ENCODE measurements around the gene VOPP1. TPM values are rescaled to one million over a fixed set of nuclear protein-coding genes. Genes with fewer than 3 reads are reported as not detected.

VOPP1 gene
- total RNA-seq, 2 donors from 2014 or later: 88.9 to 131 TPM

- TF ChIP-seq, protein P1, sequence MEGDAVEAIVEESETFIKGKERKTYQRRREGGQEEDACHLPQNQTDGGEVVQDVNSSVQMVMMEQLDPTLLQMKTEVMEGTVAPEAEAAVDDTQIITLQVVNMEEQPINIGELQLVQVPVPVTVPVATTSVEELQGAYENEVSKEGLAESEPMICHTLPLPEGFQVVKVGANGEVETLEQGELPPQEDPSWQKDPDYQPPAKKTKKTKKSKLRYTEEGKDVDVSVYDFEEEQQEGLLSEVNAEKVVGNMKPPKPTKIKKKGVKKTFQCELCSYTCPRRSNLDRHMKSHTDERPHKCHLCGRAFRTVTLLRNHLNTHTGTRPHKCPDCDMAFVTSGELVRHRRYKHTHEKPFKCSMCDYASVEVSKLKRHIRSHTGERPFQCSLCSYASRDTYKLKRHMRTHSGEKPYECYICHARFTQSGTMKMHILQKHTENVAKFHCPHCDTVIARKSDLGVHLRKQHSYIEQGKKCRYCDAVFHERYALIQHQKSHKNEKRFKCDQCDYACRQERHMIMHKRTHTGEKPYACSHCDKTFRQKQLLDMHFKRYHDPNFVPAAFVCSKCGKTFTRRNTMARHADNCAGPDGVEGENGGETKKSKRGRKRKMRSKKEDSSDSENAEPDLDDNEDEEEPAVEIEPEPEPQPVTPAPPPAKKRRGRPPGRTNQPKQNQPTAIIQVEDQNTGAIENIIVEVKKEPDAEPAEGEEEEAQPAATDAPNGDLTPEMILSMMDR (IDR thresholded peaks at IDR 0.05): no peak
- H3K4me1 ChIP-seq (ENCODE audit: control insufficient read depth in 1 of 2, low read depth in 2 of 2): peaks cover 50 to 62% of the 10 kb centered on the region in 2 donors
- ATAC-seq (ENCODE audit: insufficient number of reproducible peaks, low FRiP score, low read depth) (no peak), DNase-seq (ENCODE audit: low spot score) (no peak)
- peak overlapping the region; percentile 96 for H3K4me3 ChIP-seq
- H3K27ac ChIP-seq: peak overlapping the region; percentile 91 to 93
- H3K27me3 ChIP-seq (replicated peaks; ENCODE audit: insufficient read depth): no peaks in the 10 kb centered on the region
- no peaks in the 10 kb centered on the region for H3K9me3 ChIP-seq
- no peaks in the 10 kb centered on the region for H3K36me3 ChIP-seq
Measured at GRCh38 chr7:55570218-55570873, 2.0 kb downstream of the VOPP1 start.

GRCh38 chr7:55569797-55570196 lies 2.5 kb downstream of the VOPP1 start:
- Histone ChIP-seq H3K4me3 (peak overlapping the region; percentile 96), H3K36me3 (no peaks in the 10 kb centered on the region), H3K9me3 (no peaks in the 10 kb centered on the region), H3K27me3 (replicated peaks; ENCODE audit: insufficient read depth) (no peaks in the 10 kb centered on the region), H3K27ac (peak overlapping the region; percentile 91 to 93), H3K4me1 (ENCODE audit: control insufficient read depth in 1 of 2, low read depth in 2 of 2) (peaks cover 49 to 58% of the 10 kb centered on the region in 2 donors)
- ATAC-seq (ENCODE audit: insufficient number of reproducible peaks, low FRiP score, low read depth) (no peak), DNase-seq (ENCODE audit: low spot score) (no peak)
- TF ChIP-seq, protein P1 (IDR thresholded peaks at IDR 0.05): no peak

- DNase-seq (ENCODE audit: low spot score): no peak
- Histone ChIP-seq H3K36me3 (no peaks in the 10 kb centered on the region), H3K4me3 (peak overlapping the region; percentile 3), H3K4me1 (ENCODE audit: control insufficient read depth in 1 of 2, low read depth in 2 of 2) (peaks cover 43 to 53% of the 10 kb centered on the region in 2 donors), H3K27ac (peak overlapping the region; percentile 44 to 93), H3K9me3 (no peaks in the 10 kb centered on the region), H3K27me3 (replicated peaks; ENCODE audit: insufficient read depth) (no peaks in the 10 kb centered on the region)
- ATAC-seq (ENCODE audit: insufficient number of reproducible peaks, low FRiP score, low read depth): no peak
- TF ChIP-seq, protein P1 (IDR thresholded peaks at IDR 0.05): no peak
Measured at GRCh38 chr7:55569269-55569663, 3.0 kb downstream of the VOPP1 start.

- ATAC-seq (ENCODE audit: insufficient number of reproducible peaks, low FRiP score, low read depth) (no peak), DNase-seq (ENCODE audit: low spot score) (no peak)
- no peaks in the 10 kb centered on the region for H3K27me3 ChIP-seq (replicated peaks; ENCODE audit: insufficient read depth)
- H3K4me3 ChIP-seq: no peak overlapping the region
- H3K9me3 ChIP-seq: no peaks in the 10 kb centered on the region
- H3K36me3 ChIP-seq: no peaks in the 10 kb centered on the region
- H3K4me1 ChIP-seq (ENCODE audit: control insufficient read depth in 1 of 2, low read depth in 2 of 2): peaks cover 38 to 47% of the 10 kb centered on the region in 2 donors
- H3K27ac ChIP-seq: peak overlapping the region; percentile 44 to 93
- TF ChIP-seq, protein P1 (IDR thresholded peaks at IDR 0.05): no peak
Measured at GRCh38 chr7:55568613-55569268, 3.6 kb downstream of the VOPP1 start.

DNA sequence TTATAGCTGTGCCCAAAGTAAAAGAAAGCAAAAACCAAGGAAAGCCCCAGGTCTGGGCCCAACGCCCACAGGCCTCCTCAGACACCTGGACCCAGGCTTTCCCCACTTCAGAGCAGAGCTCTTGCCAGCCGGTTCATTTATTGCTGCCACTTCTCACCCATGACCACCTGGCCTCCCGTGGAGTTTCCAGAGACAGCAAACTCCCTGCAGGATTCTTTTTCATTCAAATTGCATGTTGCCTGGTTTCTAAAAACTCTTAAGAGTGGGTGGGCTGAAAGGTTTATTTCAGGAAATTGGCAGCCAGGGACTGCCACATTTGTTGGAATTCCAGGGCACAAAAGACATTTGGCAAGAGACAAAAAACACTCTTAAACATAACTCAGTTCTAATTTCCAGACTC lies 4.7 kb downstream of the VOPP1 start:
- H3K4me3 ChIP-seq: no peak overlapping the region
- no peaks in the 10 kb centered on the region for H3K36me3 ChIP-seq
- peak overlapping the region; percentile 5 to 19 for H3K27ac ChIP-seq
- H3K4me1 ChIP-seq (ENCODE audit: control insufficient read depth in 1 of 2, low read depth in 2 of 2): peaks cover 28 to 38% of the 10 kb centered on the region in 2 donors
- DNase-seq (ENCODE audit: low spot score): no peak
- no peak for ATAC-seq (ENCODE audit: insufficient number of reproducible peaks, low FRiP score, low read depth)
- TF ChIP-seq, protein P1 (IDR thresholded peaks at IDR 0.05): no peak
- no peaks in the 10 kb centered on the region for H3K9me3 ChIP-seq
- H3K27me3 ChIP-seq (replicated peaks; ENCODE audit: insufficient read depth): no peaks in the 10 kb centered on the region
